Measurements from ENCODE around the gene DNAH10. TPM values are rescaled to one million over a fixed set of nuclear protein-coding genes. Genes with fewer than 3 reads are reported as not detected.

DNAH10 gene
- total RNA-seq, 1 donor from 2014 or later = 0.16 TPM

- H3K27ac Mint-ChIP-seq (ENCODE audit: unreplicated experiment) = no peak overlapping the region
- H3K27me3 Mint-ChIP-seq (ENCODE audit: unreplicated experiment) = no peaks in the 10 kb centered on the region
- peaks cover 9% of the 10 kb centered on the region for H3K9me3 Mint-ChIP-seq (ENCODE audit: unreplicated experiment)
- H3K4me3 Mint-ChIP-seq (ENCODE audit: unreplicated experiment) = no peak overlapping the region
- DNase-seq (ENCODE audit: extremely low spot score, unreplicated experiment) = no peak
- no peak for TF ChIP-seq CTCF (IDR thresholded peaks at IDR 0.05)
- no peaks in the 10 kb centered on the region for H3K4me1 Mint-ChIP-seq (ENCODE audit: unreplicated experiment)
- peaks cover 22% of the 10 kb centered on the region for H3K36me3 Mint-ChIP-seq (ENCODE audit: unreplicated experiment)
Observed at GRCh38 chr12:123931686-123932321, 169.7 kb downstream of the DNAH10 start.

GRCh38 chr12:123933214-123933613 is 171.1 kb downstream of the DNAH10 start:
- Mint-ChIP-seq H3K27ac (ENCODE audit: unreplicated experiment) (no peak overlapping the region), H3K27me3 (ENCODE audit: unreplicated experiment) (no peaks in the 10 kb centered on the region), H3K36me3 (ENCODE audit: unreplicated experiment) (peaks cover 30% of the 10 kb centered on the region), H3K4me1 (ENCODE audit: unreplicated experiment) (peaks cover 4% of the 10 kb centered on the region), H3K9me3 (ENCODE audit: unreplicated experiment) (peaks cover 9% of the 10 kb centered on the region), H3K4me3 (ENCODE audit: unreplicated experiment) (no peak overlapping the region)
- no peak for TF ChIP-seq CTCF (IDR thresholded peaks at IDR 0.05)
- DNase-seq (ENCODE audit: extremely low spot score, unreplicated experiment) = no peak

GRCh38 chr12:123934016-123934620 is 172.0 kb downstream of the DNAH10 start:
- DNase-seq (ENCODE audit: extremely low spot score, unreplicated experiment) = no peak
- H3K27ac Mint-ChIP-seq (ENCODE audit: unreplicated experiment) = no peak overlapping the region
- H3K27me3 Mint-ChIP-seq (ENCODE audit: unreplicated experiment) = no peaks in the 10 kb centered on the region
- no peak overlapping the region for H3K4me3 Mint-ChIP-seq (ENCODE audit: unreplicated experiment)
- H3K36me3 Mint-ChIP-seq (ENCODE audit: unreplicated experiment) = peaks cover 38% of the 10 kb centered on the region
- peaks cover 13% of the 10 kb centered on the region for H3K4me1 Mint-ChIP-seq (ENCODE audit: unreplicated experiment)
- H3K9me3 Mint-ChIP-seq (ENCODE audit: unreplicated experiment) = peaks cover 9% of the 10 kb centered on the region
- no peak for TF ChIP-seq CTCF (IDR thresholded peaks at IDR 0.05)

- TF ChIP-seq CTCF (IDR thresholded peaks at IDR 0.05) = no peak
- Mint-ChIP-seq H3K4me1 (ENCODE audit: unreplicated experiment) (peaks cover 14% of the 10 kb centered on the region), H3K4me3 (ENCODE audit: unreplicated experiment) (no peak overlapping the region), H3K36me3 (ENCODE audit: unreplicated experiment) (peaks cover 38% of the 10 kb centered on the region), H3K9me3 (ENCODE audit: unreplicated experiment) (peaks cover 9% of the 10 kb centered on the region), H3K27me3 (ENCODE audit: unreplicated experiment) (no peaks in the 10 kb centered on the region), H3K27ac (ENCODE audit: unreplicated experiment) (no peak overlapping the region)
- DNase-seq (ENCODE audit: extremely low spot score, unreplicated experiment) = no peak
Observed at GRCh38 chr12:123934829-123935228, 172.7 kb downstream of the DNAH10 start.

- H3K9me3 Mint-ChIP-seq (ENCODE audit: unreplicated experiment) = peaks cover 9% of the 10 kb centered on the region
- no peak overlapping the region for H3K4me3 Mint-ChIP-seq (ENCODE audit: unreplicated experiment)
- DNase-seq (ENCODE audit: extremely low spot score, unreplicated experiment) = no peak
- no peak overlapping the region for H3K27ac Mint-ChIP-seq (ENCODE audit: unreplicated experiment)
- no peak for TF ChIP-seq CTCF (IDR thresholded peaks at IDR 0.05)
- no peaks in the 10 kb centered on the region for H3K27me3 Mint-ChIP-seq (ENCODE audit: unreplicated experiment)
- peaks cover 14% of the 10 kb centered on the region for H3K4me1 Mint-ChIP-seq (ENCODE audit: unreplicated experiment)
- peaks cover 44% of the 10 kb centered on the region for H3K36me3 Mint-ChIP-seq (ENCODE audit: unreplicated experiment)
Observed at GRCh38 chr12:123935956-123936355, 173.9 kb downstream of the DNAH10 start.

Measured in osteocyte (in vitro differentiated cells).